Suppressor macrophage treated with lipopolysaccharide for 4 hours (primary cell): Measurements from ENCODE around the gene MCM6.

Experiments
- DNase-seq: peaks from one replicate; pipeline ENCODE4 v3.0.0-alpha.2; 2020

MCM6 gene

GRCh38 chr2:135853401-135853800 is 22.8 kb downstream of the MCM6 start:
- DNase-seq, result no peak

GRCh38 chr2:135851858-135852257 is 24.4 kb downstream of the MCM6 start:
- no peak for DNase-seq

- DNase-seq, result no peak
These were observed 25.2 kb downstream of the MCM6 start for GRCh38 chr2:135850892-135851668.

- DNase-seq, result no peak
These were observed 27.2 kb downstream of the MCM6 start for GRCh38 chr2:135849087-135849486.

- DNase-seq, result no peak
These were observed 30.2 kb downstream of the MCM6 start for GRCh38 chr2:135845997-135846396.

GRCh38 chr2:135845257-135845656 is 31.0 kb downstream of the MCM6 start:
- no peak for DNase-seq

- no peak for DNase-seq
These were observed 31.8 kb downstream of the MCM6 start for GRCh38 chr2:135844301-135844895.

GRCh38 chr2:135843671-135844070 is 32.6 kb downstream of the MCM6 start:
- DNase-seq, result no peak

- peak; percentile 69 for DNase-seq
These were observed 35.6 kb downstream of the MCM6 start for GRCh38 chr2:135840601-135841000.

- no peak for DNase-seq
These were observed 36.5 kb downstream of the MCM6 start for GRCh38 chr2:135839713-135840112.

GRCh38 chr2:135838502-135838901 is 37.7 kb downstream of the MCM6 start:
- DNase-seq, result no peak

- no peak for DNase-seq
These were observed 39.5 kb downstream of the MCM6 start, which contains the start of gene LCT for GRCh38 chr2:135836596-135837270. TSS of gene LCT (minus strand) at chr2:135837184. CDS start at chr2:135837169, 15 bp downstream.

GRCh38 chr2:135832891-135833290 is 43.4 kb downstream of the MCM6 start:
- DNase-seq, result no peak

- DNase-seq, result no peak
These were observed 44.9 kb downstream of the MCM6 start for GRCh38 chr2:135831180-135831812.

GRCh38 chr2:135829378-135830135 is 46.7 kb downstream of the MCM6 start:
- DNase-seq, result no peak

- DNase-seq, result no peak
These were observed 49.7 kb downstream of the MCM6 start for GRCh38 chr2:135826544-135826943.

- DNase-seq, result no peak
These were observed 50.6 kb downstream of the MCM6 start for GRCh38 chr2:135825550-135826176.

GRCh38 chr2:135825131-135825530 is 51.1 kb downstream of the MCM6 start:
- DNase-seq, result no peak

- DNase-seq, result no peak
These were observed 53.4 kb downstream of the MCM6 start for GRCh38 chr2:135822855-135823254.

- peak; percentile 9 for DNase-seq
These were observed 55.1 kb downstream of the MCM6 start for GRCh38 chr2:135821190-135821589.

- peak; percentile 35 for DNase-seq
These were observed 56.1 kb downstream of the MCM6 start for GRCh38 chr2:135820003-135820618.
